ENCODE data around the gene SLC26A2.

DNA sequence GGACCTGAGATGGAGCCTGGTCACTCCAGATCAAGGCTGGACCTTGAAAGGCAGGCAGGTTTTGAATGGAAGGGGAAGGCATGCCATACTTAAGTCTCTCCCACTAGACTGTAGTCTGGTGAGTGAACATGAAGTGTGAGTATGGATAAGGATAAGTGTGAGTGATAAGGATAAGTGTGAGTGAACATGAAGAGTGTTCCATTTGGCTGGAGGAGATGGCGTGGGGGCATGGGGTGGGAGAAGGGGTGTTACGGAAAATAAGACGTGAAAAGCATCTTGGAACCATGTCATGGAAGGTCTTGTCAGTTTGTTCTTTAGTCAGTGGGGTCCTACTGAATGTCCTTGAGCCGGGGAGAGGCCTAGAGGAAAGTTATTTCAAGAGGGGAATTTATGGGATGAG lies 72.8 kb downstream of the SLC26A2 start:
- no peak for TF ChIP-seq GATA2 (IDR thresholded peaks at IDR 0.05; ENCODE audit: low read depth, low read length)
- no peak for TF ChIP-seq GATA3 (IDR thresholded peaks at IDR 0.05; ENCODE audit: low read depth, low read length)

Measured in SH-SY5Y (cell line).